ENCODE results near the gene DCDC1.
"Not testable (repeated sequence)": the region's sequence is repeated elsewhere in the genome, so short reads cannot be mapped to it uniquely, and the experiment has no call there.

Gene DCDC1

DNA sequence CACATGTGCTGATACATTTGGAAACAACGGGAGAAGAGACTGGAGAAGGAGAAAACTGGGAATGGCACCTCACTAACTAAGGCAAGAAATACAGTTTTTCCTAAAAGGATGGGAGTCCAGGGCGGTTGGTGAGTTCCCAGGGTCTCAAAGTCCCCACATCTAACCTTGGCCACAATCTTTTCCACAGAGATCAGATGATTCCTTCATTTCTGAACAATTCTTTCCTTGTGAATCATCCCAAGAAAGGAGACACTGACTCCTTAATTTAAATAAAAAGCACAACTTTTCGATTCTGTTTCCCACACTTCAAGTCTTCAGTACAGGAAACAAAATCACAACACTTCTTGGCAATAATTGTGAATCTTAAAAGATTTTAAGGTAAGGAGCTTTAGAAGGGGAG lies 384.7 kb downstream of the DCDC1 start:
- no peak for DNase-seq

DNA sequence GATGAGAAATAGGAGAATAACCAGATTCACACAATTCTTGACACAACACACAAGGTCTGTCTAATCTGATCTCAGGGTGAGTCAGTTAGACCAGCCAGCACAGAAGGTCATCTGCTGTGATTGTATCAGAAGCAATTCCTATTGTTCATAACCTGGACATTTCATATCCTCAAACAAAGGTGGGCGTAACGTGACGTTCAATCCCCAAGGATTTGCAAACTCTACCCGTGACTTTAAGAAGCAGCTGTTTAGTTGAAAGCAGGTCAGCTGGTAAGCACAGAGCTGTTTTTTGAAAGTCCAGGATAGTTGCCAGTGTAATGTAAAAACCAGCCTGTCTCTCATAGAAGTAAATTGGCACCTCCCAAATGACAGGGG lies 385.1 kb downstream of the DCDC1 start:
- no peak for DNase-seq

DNA sequence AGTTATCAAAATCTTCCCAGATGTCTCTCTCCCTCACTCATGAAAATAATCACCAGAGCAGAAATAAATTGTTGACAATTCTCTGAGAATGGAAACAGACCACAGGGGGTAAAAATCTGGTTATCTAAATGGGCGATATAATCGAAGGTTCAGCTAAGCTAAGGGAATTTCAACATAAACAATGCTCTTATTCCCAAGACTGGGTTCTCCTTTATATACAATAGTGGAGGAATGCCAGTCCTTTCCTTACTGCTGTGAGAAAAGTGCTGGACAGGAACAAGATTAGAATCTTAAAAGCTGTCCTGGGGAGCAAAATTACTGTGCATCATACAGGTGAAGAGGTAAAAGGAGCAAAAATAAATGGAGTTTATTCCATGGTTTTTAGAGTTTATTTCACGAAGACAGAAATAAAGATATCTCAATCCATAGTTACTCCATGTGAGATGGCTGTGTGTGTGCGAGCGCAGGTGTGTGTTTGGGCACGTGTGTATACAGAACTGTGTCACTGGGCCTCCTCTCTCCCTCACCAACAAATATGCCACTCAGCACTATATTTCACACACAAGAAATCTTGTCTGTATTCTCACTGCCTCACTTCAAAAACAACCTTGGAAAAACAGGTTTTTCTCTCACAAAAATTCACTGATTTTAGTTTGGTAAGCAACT lies 385.6 kb downstream of the DCDC1 start:
- no peak for DNase-seq

GRCh38 chr11:30983143-30983542 lies 386.4 kb downstream of the DCDC1 start:
- DNase-seq: no peak

DNA sequence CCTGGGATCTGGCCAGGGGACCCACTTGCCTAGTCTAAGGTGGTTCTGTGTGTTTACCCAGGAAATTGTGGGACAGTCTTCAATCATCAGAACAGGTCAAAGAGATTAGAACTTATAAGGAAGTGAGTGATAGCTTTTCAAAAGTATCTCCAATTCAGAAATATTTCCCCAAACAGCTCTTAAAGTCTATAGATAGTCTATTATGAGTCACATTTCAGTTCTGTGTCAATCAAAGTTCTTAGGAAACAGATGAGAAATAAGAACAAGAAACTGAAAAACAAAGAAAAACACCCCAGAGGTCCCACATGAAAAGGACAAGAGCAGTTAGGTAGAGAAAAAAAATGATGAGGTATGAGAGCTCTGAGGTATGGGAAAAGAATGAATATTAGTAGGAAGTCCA lies 402.0 kb downstream of the DCDC1 start:
- DNase-seq: peak; percentile 2

- peak; percentile 1 for DNase-seq
These were observed 409.0 kb downstream of the DCDC1 start for GRCh38 chr11:30960387-30960992.

- no peak for DNase-seq
These were observed 412.8 kb downstream of the DCDC1 start for GRCh38 chr11:30956751-30957150.

- DNase-seq: no peak
These were observed 419.7 kb downstream of the DCDC1 start for GRCh38 chr11:30949838-30950237.

GRCh38 chr11:30947715-30948114 lies 421.8 kb downstream of the DCDC1 start:
- DNase-seq: not testable (repeated sequence)

DNA sequence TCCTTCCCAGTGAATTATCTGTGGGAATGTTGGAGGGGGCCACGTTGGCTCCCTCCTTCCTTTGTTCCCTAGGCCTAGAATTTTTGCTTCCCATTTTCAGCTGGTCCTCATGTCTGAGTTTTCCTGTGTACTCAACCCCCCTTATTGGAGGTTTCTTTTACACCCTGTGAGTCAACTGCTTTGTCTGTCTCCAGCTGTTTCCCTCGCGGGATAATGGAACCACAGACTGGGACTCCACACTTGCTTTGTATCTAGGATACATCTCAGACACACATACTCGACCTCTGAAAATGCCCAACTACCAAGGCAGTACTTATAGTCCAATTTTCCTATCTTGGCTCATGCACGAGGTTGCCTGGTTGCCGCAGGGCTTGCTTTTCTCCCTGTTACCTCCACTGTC lies 430.7 kb downstream of the DCDC1 start:
- no peak for DNase-seq

DNA sequence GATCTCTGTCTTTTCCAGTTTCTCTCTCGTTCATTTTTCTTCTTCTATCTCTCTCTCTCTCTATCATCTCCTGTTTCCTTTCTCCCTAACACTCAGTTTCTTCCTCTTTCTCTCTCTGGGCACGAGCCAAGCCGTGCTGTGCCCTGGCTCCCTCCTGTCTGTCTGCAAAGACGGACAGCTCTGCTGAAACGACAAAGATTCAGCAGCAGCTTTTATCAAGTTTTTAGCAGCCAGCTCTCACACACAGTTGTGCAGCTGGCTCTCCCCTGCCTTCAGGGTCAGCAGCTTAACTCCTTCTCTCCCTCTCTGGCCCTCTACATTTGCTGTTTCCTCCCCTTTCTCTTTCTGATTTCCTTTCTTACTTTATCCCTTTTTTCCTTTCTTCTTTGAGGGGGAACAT lies 431.4 kb downstream of the DCDC1 start:
- no peak for DNase-seq

GRCh38 chr11:30936491-30936890 lies 433.0 kb downstream of the DCDC1 start:
- no peak for DNase-seq

DNA sequence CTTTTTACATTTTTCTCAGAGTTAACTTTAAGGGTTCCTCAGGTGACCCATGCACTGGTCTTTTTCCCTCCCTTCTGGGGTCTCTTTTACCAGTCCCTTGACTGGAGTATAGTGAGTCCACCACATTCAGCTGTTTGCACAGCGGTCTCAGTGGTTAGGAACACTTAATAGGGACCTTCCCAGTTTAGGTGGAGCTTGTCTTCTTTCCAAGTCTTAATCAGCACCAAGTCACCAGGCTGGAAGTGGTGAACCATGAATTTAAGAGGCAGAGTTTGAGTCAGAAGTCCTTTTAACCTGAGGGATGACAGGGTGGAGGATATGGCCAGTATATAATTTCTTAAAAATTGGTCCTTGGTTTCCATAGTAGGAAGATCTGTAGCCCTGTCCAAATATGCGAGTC lies 433.7 kb downstream of the DCDC1 start:
- DNase-seq: no peak

GRCh38 chr11:30926130-30926529 lies 443.4 kb downstream of the DCDC1 start:
- no peak for DNase-seq

DNA sequence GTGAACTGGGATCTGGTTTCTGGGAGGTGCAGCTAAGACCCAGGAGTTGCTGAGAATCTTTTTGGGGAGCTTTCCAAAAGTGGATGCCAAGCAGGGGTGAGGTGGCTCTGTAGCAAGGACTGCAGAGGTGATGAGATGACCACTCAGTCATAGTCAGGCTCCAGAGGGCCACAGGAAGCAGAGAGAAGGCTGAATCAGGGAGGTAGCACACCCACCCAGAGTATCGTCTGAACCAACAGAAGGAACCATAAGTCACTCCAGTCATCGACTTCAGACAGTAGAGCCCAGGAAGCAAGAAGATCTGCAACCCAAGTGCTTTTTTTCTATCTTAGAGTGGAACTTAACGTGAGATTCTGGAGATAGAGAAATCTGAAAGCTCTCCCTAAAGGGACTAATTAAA lies 447.7 kb downstream of the DCDC1 start:
- DNase-seq: no peak

DNA sequence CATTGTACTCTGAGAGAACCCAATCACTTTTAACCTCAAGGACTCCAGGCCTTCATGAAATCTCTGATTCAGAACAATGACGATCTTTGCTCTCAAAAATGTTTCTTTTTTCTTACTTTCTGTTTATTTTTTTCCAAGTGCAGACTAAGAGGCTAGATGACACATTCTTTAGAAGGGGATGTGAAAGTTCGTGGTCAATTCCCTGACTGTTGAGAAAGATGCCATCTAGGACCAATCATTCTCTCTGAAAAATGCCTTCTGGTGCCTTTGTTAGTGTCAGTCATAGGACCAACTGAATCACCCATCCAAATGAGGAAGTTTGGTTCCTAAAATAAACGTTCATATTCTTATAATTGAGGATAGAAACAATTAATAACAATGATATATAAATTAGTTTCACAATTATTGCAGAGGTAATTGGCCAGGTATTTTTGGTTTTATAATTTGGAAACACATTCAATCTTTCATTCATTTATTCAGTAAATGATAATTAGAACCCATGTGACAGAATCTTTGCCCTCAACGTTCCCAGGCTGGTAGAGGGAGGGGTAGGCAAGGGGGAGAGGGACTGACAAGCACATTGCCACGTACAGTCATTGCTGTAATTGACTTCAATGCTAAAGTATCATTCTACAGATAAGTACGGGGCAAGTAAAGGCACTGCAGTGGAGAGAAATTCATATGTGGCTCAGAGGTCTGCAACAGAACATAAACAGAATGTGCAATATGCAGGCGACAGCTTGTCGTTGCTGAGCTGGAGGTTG lies 450.0 kb downstream of the DCDC1 start:
- DNase-seq: no peak

DNA sequence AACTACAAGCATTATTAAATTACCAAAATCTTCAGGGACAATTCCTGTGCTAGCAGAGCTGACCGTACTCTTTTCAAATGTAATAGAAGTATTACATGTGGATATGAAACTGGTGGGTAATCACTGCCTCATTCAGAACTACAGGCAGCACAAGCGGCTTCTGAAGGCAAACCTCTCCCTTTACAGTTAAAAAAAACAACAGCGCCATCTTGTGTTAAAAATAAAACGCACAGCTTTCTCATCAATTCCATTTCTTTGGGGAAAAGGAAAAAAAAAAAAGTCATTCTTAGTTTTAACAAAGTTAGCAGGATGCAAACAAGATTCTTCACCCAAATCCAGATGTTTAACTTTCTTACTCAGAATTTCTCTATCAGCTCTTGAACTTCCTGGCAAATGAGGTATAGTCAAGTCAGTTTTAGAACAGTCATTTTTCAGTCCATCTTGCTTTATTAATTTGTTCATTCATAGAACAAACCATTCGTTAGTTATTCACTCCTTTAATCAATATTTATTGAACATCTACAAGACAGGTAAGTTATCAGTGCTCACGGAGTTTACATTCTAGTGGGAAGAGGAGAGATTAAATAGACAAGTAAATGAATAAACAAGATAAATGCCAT lies 451.6 kb downstream of the DCDC1 start:
- DNase-seq: peak; percentile 42

DNA sequence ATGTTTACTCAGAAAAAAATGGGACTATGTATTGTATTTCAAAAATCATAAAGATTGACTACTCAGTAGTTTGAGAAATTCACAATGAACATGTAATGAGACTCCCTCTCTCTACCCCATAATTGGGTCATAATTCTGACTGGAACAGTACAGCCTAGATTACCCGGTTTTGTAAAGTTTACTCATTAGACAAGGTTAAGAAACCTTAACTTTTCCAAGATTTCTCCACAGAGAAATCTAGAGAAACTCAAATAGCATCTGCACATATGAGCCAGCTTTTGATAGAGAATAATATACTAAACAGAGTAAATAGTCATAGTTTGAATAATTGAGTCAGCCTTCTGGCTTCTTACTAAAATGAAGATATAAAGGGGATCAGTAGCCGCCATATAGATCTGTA lies 452.3 kb downstream of the DCDC1 start:
- no peak for DNase-seq

DNA sequence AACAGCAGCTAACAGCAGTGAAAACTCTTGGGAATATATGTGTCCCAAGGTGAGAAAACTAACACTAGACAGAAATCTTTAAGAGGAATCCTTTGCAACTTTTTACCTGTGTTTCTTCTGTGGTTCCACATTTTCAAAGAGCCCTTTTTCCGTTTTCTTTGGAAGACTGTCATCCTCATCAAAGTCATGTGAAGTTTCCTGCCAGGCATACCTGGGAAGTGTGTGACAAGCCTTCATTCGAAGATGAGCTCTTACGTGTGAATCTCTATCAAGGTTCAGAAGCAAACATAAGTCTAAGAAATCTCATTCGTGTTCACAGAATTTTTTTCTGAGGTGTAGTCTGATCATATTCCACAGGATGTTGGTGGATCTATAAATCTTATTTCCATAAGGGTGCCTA lies 452.8 kb downstream of the DCDC1 start:
- DNase-seq: no peak

DNA sequence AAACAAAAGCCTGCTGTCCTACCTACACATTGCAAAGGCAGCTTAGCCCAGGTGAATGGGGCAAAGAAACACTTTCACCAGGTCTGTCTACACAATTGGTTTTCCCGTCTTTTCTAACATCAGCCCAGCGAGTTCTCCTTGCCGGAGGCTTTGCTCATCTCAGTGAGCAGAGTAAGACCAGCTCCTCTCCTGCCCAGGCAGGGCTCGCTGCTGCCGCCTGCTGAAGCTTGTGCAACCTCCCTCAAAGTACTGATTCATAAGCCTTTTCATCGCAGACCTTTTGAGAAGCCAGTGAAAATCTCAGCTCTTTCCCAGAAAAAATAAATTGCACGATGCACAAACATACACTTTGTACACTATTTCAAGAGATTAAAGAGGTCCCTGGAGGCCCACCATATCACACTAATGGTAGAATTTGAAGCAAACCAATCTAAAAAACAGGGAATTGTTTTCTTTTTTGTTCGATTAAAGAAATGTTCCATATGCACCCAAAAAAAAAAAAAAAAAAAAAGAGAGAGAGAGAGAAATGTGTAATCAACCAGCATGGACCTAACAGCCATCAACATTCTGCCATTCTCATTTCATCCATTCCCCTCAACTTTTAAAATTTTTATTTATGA lies 455.3 kb downstream of the DCDC1 start:
- DNase-seq: peak; percentile 6

- DNase-seq: no peak
These were observed 458.3 kb downstream of the DCDC1 start for GRCh38 chr11:30911247-30911646.

DNA sequence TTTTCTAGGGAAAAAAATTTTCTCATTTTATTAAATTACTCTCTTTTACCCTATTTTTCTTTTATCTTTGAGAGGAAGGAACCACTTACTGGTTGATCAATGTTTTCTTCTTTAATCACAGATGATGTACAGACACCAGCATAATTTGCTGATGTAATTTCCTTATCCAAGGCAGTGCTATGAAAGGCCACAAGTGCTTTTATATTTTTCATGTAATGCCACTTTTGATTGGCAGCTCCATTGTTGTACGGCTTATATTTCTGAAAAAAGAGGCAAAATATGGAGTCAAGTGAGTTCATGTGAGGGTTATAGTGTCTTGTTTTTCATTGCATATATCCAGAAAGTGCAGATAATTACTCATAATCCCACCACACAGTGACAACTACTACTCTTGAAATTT lies 460.7 kb downstream of the DCDC1 start:
- DNase-seq: no peak

GRCh38 chr11:30908272-30908671 lies 461.3 kb downstream of the DCDC1 start:
- no peak for DNase-seq

All from activated CD4-positive, alpha-beta T cell treated with anti-CD3 and anti-CD28 coated beads, Interleukin-2, amount 50 U/mL, for 16 hours (primary cell).